H9 (cell line): ENCODE data around the gene ZNF396. TPM values are rescaled to one million over a fixed set of nuclear protein-coding genes. Genes with fewer than 3 reads are reported as not detected.

Source experiments
- DNase-seq: peaks from one replicate; pipeline ENCODE4 v3.0.0-alpha.2; 2017
- H2AFZ ChIP-seq: one replicate; pipeline ENCODE4 v1.6.1; 2013; ENCODE audit warnings: mild to moderate bottlenecking, low read length, control low read depth, moderate library complexity
- H2AK5ac ChIP-seq: 2 replicates; pipeline ENCODE4 v1.6.1; 2013; ENCODE audit warnings: low read length, control low read depth, mixed read lengths; ENCODE audit not compliant: insufficient read length
- H2BK120ac ChIP-seq: one replicate; pipeline ENCODE4 v1.6.1; 2013; ENCODE audit warnings: low read depth, mild to moderate bottlenecking, low read length, control low read depth, inconsistent platforms; ENCODE audit not compliant: poor library complexity, severe bottlenecking
- H2BK12ac ChIP-seq: 2 replicates; pipeline ENCODE4 v1.6.1; 2013; ENCODE audit warnings: low read length, control low read depth, mixed read lengths, low read depth; ENCODE audit not compliant: insufficient read length
- H2BK15ac ChIP-seq: 2 replicates; pipeline ENCODE4 v1.6.1; 2013; ENCODE audit warnings: low read depth, low read length, control low read depth
- H2BK20ac ChIP-seq: one replicate; pipeline ENCODE4 v1.6.1; 2013; ENCODE audit warnings: low read depth, mild to moderate bottlenecking, low read length, control low read depth, inconsistent platforms; ENCODE audit not compliant: poor library complexity, severe bottlenecking
- H2BK5ac ChIP-seq: 2 replicates; pipeline ENCODE4 v1.6.1; 2013; ENCODE audit warnings: low read length, control low read depth, mixed read lengths; ENCODE audit not compliant: insufficient read length
- H3K14ac ChIP-seq: 2 replicates; pipeline ENCODE4 v1.6.1; 2013; ENCODE audit warnings: low read length, control low read depth; ENCODE audit not compliant: insufficient read depth
- H3K18ac ChIP-seq: 2 replicates; pipeline ENCODE4 v1.6.1; 2013; ENCODE audit warnings: low read depth, mild to moderate bottlenecking, mixed read lengths, low read length, control low read depth; ENCODE audit not compliant: insufficient read length
- H3K23ac ChIP-seq: 2 replicates; pipeline ENCODE4 v1.6.1; 2013; ENCODE audit warnings: low read length, control low read depth, mixed read lengths, low read depth; ENCODE audit not compliant: insufficient read length
- H3K23me2 ChIP-seq: 2 replicates; pipeline ENCODE4 v1.6.1; 2013; ENCODE audit warnings: low read depth, mild to moderate bottlenecking, mixed read lengths, low read length, control low read depth; ENCODE audit not compliant: insufficient read length, poor library complexity, severe bottlenecking
- H3K27ac ChIP-seq: 2 replicates; pipeline ENCODE4 v1.5.1; 2013; ENCODE audit warnings: low read length, control low read depth, mixed read lengths, low read depth; ENCODE audit not compliant: insufficient read length
- H3K27me3 ChIP-seq: 2 replicates; pipeline ENCODE4 v1.6.1; 2013; ENCODE audit warnings: low read length, control low read depth, inconsistent platforms; ENCODE audit not compliant: insufficient read depth
- H3K4ac ChIP-seq: 2 replicates; pipeline ENCODE4 v1.6.1; 2013; ENCODE audit warnings: low read depth, mild to moderate bottlenecking, control low read depth, inconsistent platforms, low read length, moderate library complexity
- H3K4me1 ChIP-seq: 2 replicates; pipeline ENCODE4 v1.6.1; 2013; ENCODE audit warnings: low read length, control low read depth, inconsistent platforms; ENCODE audit not compliant: insufficient read depth
- H3K4me2 ChIP-seq: 2 replicates; pipeline ENCODE4 v1.6.1; 2013; ENCODE audit warnings: low read length, control low read depth, mixed read lengths; ENCODE audit not compliant: insufficient read length, insufficient read depth
- H3K56ac ChIP-seq: 2 replicates; pipeline ENCODE4 v1.6.1; 2013; ENCODE audit warnings: low read depth, mild to moderate bottlenecking, mixed read lengths, low read length, control low read depth; ENCODE audit not compliant: insufficient read length
- H3K79me1 ChIP-seq: 2 replicates; pipeline ENCODE4 v1.6.1; 2013; ENCODE audit warnings: low read depth, mild to moderate bottlenecking, moderate library complexity, low read length, control low read depth, inconsistent platforms; ENCODE audit not compliant: insufficient read depth, poor library complexity, severe bottlenecking
- H3K79me2 ChIP-seq: 2 replicates; pipeline ENCODE4 v1.6.1; 2013; ENCODE audit warnings: low read length, control low read depth, inconsistent platforms; ENCODE audit not compliant: insufficient read depth
- H3K9ac ChIP-seq: 2 replicates; pipeline ENCODE4 v1.6.1; 2013; ENCODE audit warnings: low read length, control low read depth, mixed read lengths; ENCODE audit not compliant: insufficient read length; ENCODE audit errors: extremely low read depth
- H3K9me3 ChIP-seq: one replicate; pipeline ENCODE4 v1.6.1; 2013; ENCODE audit warnings: low read depth, low read length, inconsistent platforms; ENCODE audit not compliant: control insufficient read depth
- H3T11ph ChIP-seq: one replicate; pipeline ENCODE4 v1.6.1; 2013; ENCODE audit warnings: mild to moderate bottlenecking, low read length, control low read depth, inconsistent platforms
- H4K20me1 ChIP-seq: one replicate; pipeline ENCODE4 v1.6.1; 2013; ENCODE audit not compliant: control insufficient read depth, insufficient read length, insufficient read depth
- H4K5ac ChIP-seq: 2 replicates; pipeline ENCODE4 v1.6.1; 2013; ENCODE audit warnings: low read depth, mild to moderate bottlenecking, mixed read lengths, low read length, control low read depth; ENCODE audit not compliant: insufficient read length
- H4K8ac ChIP-seq: replicated peaks from 2 replicates; pipeline ENCODE4 v1.6.1; 2013; ENCODE audit warnings: low read length, control low read depth, mixed read lengths, low read depth; ENCODE audit not compliant: insufficient read length
- H4K91ac ChIP-seq: 2 replicates; pipeline ENCODE4 v1.6.1; 2013; ENCODE audit warnings: low read depth, mild to moderate bottlenecking, moderate library complexity, mixed read lengths, low read length, control low read depth; ENCODE audit not compliant: insufficient read length
- H3K27ac Mint-ChIP-seq, 3 experiments: 2 replicates in 2 of 3; 3 replicates in 1 of 3; pipeline ENCODE4 v1.8.0; 2020 to 2021; ENCODE audit warnings: mixed read lengths in 3 of 3, mild to moderate bottlenecking in 1 of 3, moderate library complexity in 1 of 3
- H3K27me3 Mint-ChIP-seq: 2 replicates; pipeline ENCODE4 v1.8.0; 2021; ENCODE audit warnings: low read depth, mild to moderate bottlenecking, moderate library complexity, mixed read lengths
- H3K36me3 Mint-ChIP-seq, 3 experiments: 2 replicates in 2 of 3; 3 replicates in 1 of 3; pipeline ENCODE4 v1.8.0; 2020 to 2021; ENCODE audit warnings: low read depth in 3 of 3, mixed read lengths in 3 of 3; ENCODE audit not compliant: insufficient read depth in 1 of 3
- H3K4me1 Mint-ChIP-seq, 2 experiments: 2 replicates each; pipeline ENCODE4 v1.8.0; 2020; ENCODE audit warnings: mixed read lengths in 2 of 2
- H3K4me3 Mint-ChIP-seq, 2 experiments: 2 replicates in 1 of 2; 3 replicates in 1 of 2; pipeline ENCODE4 v1.8.0; 2020 to 2021; ENCODE audit warnings: mild to moderate bottlenecking in 2 of 2, mixed read lengths in 2 of 2, moderate library complexity in 1 of 2
- H3K9me3 Mint-ChIP-seq, 2 experiments: 2 replicates in 1 of 2; 3 replicates in 1 of 2; pipeline ENCODE4 v1.8.0; 2020; ENCODE audit warnings: mild to moderate bottlenecking in 2 of 2, mixed read lengths in 2 of 2, moderate library complexity in 1 of 2
- CTCF ChIP-seq: fragments of 200-600 bp; sonication (generic); conservative IDR thresholded peaks from 3 replicates; pipeline ENCODE4 v1.8.0; 2021; ENCODE audit warnings: antibody characterized with exemption, mild to moderate bottlenecking
- WGBS: extraction: QIAGEN DNeasy Blood & Tissue Kit; methylation state at CpG from one replicate; pipeline ENCODE4 v1.1.7; 2013; ENCODE audit warnings: missing lambda C conversion rate, low lambda C conversion rate, mixed read lengths; ENCODE audit not compliant: insufficient read length; ENCODE audit errors: extremely low coverage; 5-methylcytosine and 5-hydroxymethylcytosine counted together
- total RNA-seq: library from RNA; stranded (reverse); gene quantifications from 2 replicates; pipeline ENCODE4 v1.2.1, GENCODE V29; 2021

ZNF396 gene
- total RNA-seq, 1 experiment from 2014 or later, result 1.2 TPM

GRCh38 chr18:35345950-35346349 is 31.2 kb downstream of the ZNF396 start:
- Histone ChIP-seq H3K4ac (no peak overlapping the region), H4K91ac (no peak overlapping the region), H3T11ph (no peak overlapping the region), H3K18ac (no peak overlapping the region), H3K56ac (no peak overlapping the region), H3K27me3 (no peaks in the 10 kb centered on the region), H2BK20ac (no peak overlapping the region), H2BK5ac (no peak overlapping the region), H2AFZ (no peak overlapping the region), H3K79me2 (peaks cover 15% of the 10 kb centered on the region; the same call in 1 of the 2 replicates), H3K79me1 (no peaks in the 10 kb centered on the region), H4K20me1 (no peaks in the 10 kb centered on the region), H2BK120ac (no peak overlapping the region), H4K5ac (no peak overlapping the region), H3K9ac (no peak overlapping the region), H2AK5ac (no peak overlapping the region), H3K23me2 (peaks cover 6% of the 10 kb centered on the region), H2BK12ac (no peak overlapping the region), H2BK15ac (no peak overlapping the region), H3K14ac (no peak overlapping the region), H3K4me2 (no peak overlapping the region), H3K23ac (no peak overlapping the region), H3K4me1 (peaks cover 3% of the 10 kb centered on the region; the same call in 1 of the 2 replicates), H4K8ac (no peak overlapping the region), H3K27ac (no peak overlapping the region), H3K9me3 (no peaks in the 10 kb centered on the region)
- Mint-ChIP-seq H3K4me3 (no peak overlapping the region), H3K9me3 (no peaks in the 10 kb centered on the region; a peak in 1 of 5 replicates), H3K36me3 (peaks cover 0 to 3% (median 0%) of the 10 kb centered on the region in 3 experiments; a peak in 2 of 7 replicates), H3K27ac (0 out of 7 replicates have a peak overlapping the region, but pooled peaks of 1 of the 3 experiments have one; percentile 74), H3K27me3 (no peaks in the 10 kb centered on the region), H3K4me1 (peaks cover 16 to 19% of the 10 kb centered on the region in 2 experiments)
- no peak for TF ChIP-seq CTCF
- no peak for DNase-seq
- no CpG with 5 or more reads among the region's 1 CpG for WGBS
